ENCODE results near the gene DENND1A. TPM values are rescaled to one million over a fixed set of nuclear protein-coding genes. Genes with fewer than 3 reads are reported as not detected.

The DENND1A gene
- total and polyA plus RNA-seq, 2 of the 13 experiments (the other 11 are each of a cell fraction or from before 2014, with no cell fraction given) = 14.8 to 30.1 TPM

GRCh38 chr9:123470121-123470782 lies 459.7 kb downstream of the DENND1A start (continued):
- TF ChIP-seq IKZF5 (CRISPR knock-in tag; IDR thresholded peaks at IDR 0.05) (peak; percentile 73), BRF2 (CRISPR knock-in tag; IDR thresholded peaks at IDR 0.05) (no peak), KDM5A (IDR thresholded peaks at IDR 0.05; ENCODE audit: borderline replicate concordance, low read length) (no peak), HBP1 (CRISPR knock-in tag; IDR thresholded peaks at IDR 0.05; ENCODE audit: low read depth) (peak; percentile 51; the same call in 1 of the 2 replicates), ZKSCAN1 (IDR thresholded peaks at IDR 0.05; ENCODE audit: low read length) (0 out of 2 replicates have a peak, but pooled peaks have one; percentile 36), NCOA2 (CRISPR knock-in tag; IDR thresholded peaks at IDR 0.05) (peak; percentile 84), ZNF296 (CRISPR knock-in tag; conservative IDR thresholded peaks at IDR 0.05) (no peak), KAT7 (CRISPR knock-in tag; IDR thresholded peaks at IDR 0.05; ENCODE audit: borderline replicate concordance) (no peak), ZNF10 (CRISPR knock-in tag; IDR thresholded peaks at IDR 0.05; ENCODE audit: borderline replicate concordance, low read depth) (no peak), BCLAF1 (IDR thresholded peaks at IDR 0.05) (no peak), ZNF709 (CRISPR knock-in tag; IDR thresholded peaks at IDR 0.05) (peak; percentile 67; the same call in 1 of the 2 replicates), HMGA1 (CRISPR knock-in tag; conservative IDR thresholded peaks at IDR 0.05) (no peak), ZNF230 (CRISPR knock-in tag; IDR thresholded peaks at IDR 0.05) (peak; percentile 62; the same call in 1 of the 2 replicates), ZNF44 (CRISPR knock-in tag; IDR thresholded peaks at IDR 0.05) (peak; percentile 50; the same call in 1 of the 2 replicates), MED1 (CRISPR knock-in tag; IDR thresholded peaks at IDR 0.05) (peak; percentile 94)
- TF ChIP-seq, protein P1, sequence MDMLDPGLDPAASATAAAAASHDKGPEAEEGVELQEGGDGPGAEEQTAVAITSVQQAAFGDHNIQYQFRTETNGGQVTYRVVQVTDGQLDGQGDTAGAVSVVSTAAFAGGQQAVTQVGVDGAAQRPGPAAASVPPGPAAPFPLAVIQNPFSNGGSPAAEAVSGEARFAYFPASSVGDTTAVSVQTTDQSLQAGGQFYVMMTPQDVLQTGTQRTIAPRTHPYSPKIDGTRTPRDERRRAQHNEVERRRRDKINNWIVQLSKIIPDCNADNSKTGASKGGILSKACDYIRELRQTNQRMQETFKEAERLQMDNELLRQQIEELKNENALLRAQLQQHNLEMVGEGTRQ (IDR thresholded peaks at IDR 0.05; ENCODE audit: low read depth, low read length) = peak; percentile 75
- TF ChIP-seq, protein P1 (CRISPR knock-in tag; IDR thresholded peaks at IDR 0.05; ENCODE audit: borderline replicate concordance) = peak; percentile 89; the same call in 1 of the 2 replicates
- TF ChIP-seq, protein P2, sequence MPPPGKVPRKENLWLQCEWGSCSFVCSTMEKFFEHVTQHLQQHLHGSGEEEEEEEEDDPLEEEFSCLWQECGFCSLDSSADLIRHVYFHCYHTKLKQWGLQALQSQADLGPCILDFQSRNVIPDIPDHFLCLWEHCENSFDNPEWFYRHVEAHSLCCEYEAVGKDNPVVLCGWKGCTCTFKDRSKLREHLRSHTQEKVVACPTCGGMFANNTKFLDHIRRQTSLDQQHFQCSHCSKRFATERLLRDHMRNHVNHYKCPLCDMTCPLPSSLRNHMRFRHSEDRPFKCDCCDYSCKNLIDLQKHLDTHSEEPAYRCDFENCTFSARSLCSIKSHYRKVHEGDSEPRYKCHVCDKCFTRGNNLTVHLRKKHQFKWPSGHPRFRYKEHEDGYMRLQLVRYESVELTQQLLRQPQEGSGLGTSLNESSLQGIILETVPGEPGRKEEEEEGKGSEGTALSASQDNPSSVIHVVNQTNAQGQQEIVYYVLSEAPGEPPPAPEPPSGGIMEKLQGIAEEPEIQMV (CRISPR knock-in tag; IDR thresholded peaks at IDR 0.05; ENCODE audit: low read depth) = 0 out of 2 replicates have a peak, but pooled peaks have one; percentile 25
